HS-5 (cell line): ENCODE measurements around the gene CTF1.
"Not testable (repeated sequence)": the region's sequence is repeated elsewhere in the genome, so short reads cannot be mapped to it uniquely, and the experiment has no call there.

Experiments
- DNase-seq: peaks from one replicate; pipeline ENCODE4 v3.0.0-alpha.2; 2012; ENCODE audit warnings: low read depth

The CTF1 gene

GRCh38 chr16:30896261-30896888 lies at the start of gene CTF1:
Gene CTF1, plus strand, starts transcription at chr16:30896614. Its CDS starts 30 bp downstream, at chr16:30896644.
- peak; percentile 80 for DNase-seq

GRCh38 chr16:30846649-30847402 lies 49.6 kb upstream of the CTF1 start:
- DNase-seq = no peak

- no peak for DNase-seq
Measured at GRCh38 chr16:30850246-30850645, 46.2 kb upstream of the CTF1 start.

GRCh38 chr16:30853758-30854157 lies 42.7 kb upstream of the CTF1 start:
- DNase-seq = no peak

- DNase-seq = no peak
Measured at GRCh38 chr16:30858111-30858495, 38.3 kb upstream of the CTF1 start.

GRCh38 chr16:30858829-30859423 lies 37.5 kb upstream of the CTF1 start:
- DNase-seq = no peak

- not testable (repeated sequence) for DNase-seq
Measured at GRCh38 chr16:30860729-30861128, 35.7 kb upstream of the CTF1 start.

- not testable (repeated sequence) for DNase-seq
Measured at GRCh38 chr16:30863178-30863577, 33.2 kb upstream of the CTF1 start.

- DNase-seq = no peak
Measured at GRCh38 chr16:30866031-30866430, 30.4 kb upstream of the CTF1 start.

GRCh38 chr16:30867747-30868146 lies 28.7 kb upstream of the CTF1 start:
- no peak for DNase-seq

GRCh38 chr16:30870904-30871303 lies 25.5 kb upstream of the CTF1 start:
- DNase-seq = no peak

- DNase-seq = no peak
Measured at GRCh38 chr16:30874244-30874820, 22.1 kb upstream of the CTF1 start.

GRCh38 chr16:30874821-30875717 lies 21.3 kb upstream of the CTF1 start:
- peak; percentile 59 for DNase-seq

- no peak for DNase-seq
Measured at GRCh38 chr16:30875871-30876801, 20.3 kb upstream of the CTF1 start.

- DNase-seq = no peak
Measured at GRCh38 chr16:30876867-30877266, 19.5 kb upstream of the CTF1 start.

- DNase-seq = no peak
Measured at GRCh38 chr16:30882429-30883310, 13.7 kb upstream of the CTF1 start.

- DNase-seq = no peak
Measured at GRCh38 chr16:30884760-30885159, 11.7 kb upstream of the CTF1 start.

GRCh38 chr16:30885196-30885595 lies 11.2 kb upstream of the CTF1 start:
- no peak for DNase-seq

GRCh38 chr16:30886145-30886544 lies 10.3 kb upstream of the CTF1 start:
- DNase-seq = no peak

GRCh38 chr16:30887927-30888326 lies 8.5 kb upstream of the CTF1 start:
- no peak for DNase-seq
